Gastrocnemius medialis (tissue), 4 donors: ENCODE measurements around the gene PEX7.

Source experiments
- POLR2A ChIP-seq, 2 donors: fragments of 450-650 bp; IDR thresholded peaks; one replicate each; pipeline ENCODE4 v1.6.1; 2017; ENCODE audit warnings: antibody characterized with exemption in 2 of 2, mild to moderate bottlenecking in 2 of 2, moderate library complexity in 2 of 2
- TF ChIP-seq, protein P1 (sequence below), 5 experiments: fragments of 450-650 bp in 3 of 5; fragments of 200-600 bp in 2 of 5; sonication (generic) in 2 of 5; IDR thresholded peaks in 4 of 5; conservative IDR thresholded peaks in 1 of 5; 1 replicate in 4 of 5; 2 replicates in 1 of 5; pipeline ENCODE4 v1.5.1; 2016 to 2019; ENCODE audit warnings: antibody characterized with exemption in 5 of 5, mild to moderate bottlenecking in 3 of 5, moderate library complexity in 3 of 5

- TF ChIP-seq, protein P1, sequence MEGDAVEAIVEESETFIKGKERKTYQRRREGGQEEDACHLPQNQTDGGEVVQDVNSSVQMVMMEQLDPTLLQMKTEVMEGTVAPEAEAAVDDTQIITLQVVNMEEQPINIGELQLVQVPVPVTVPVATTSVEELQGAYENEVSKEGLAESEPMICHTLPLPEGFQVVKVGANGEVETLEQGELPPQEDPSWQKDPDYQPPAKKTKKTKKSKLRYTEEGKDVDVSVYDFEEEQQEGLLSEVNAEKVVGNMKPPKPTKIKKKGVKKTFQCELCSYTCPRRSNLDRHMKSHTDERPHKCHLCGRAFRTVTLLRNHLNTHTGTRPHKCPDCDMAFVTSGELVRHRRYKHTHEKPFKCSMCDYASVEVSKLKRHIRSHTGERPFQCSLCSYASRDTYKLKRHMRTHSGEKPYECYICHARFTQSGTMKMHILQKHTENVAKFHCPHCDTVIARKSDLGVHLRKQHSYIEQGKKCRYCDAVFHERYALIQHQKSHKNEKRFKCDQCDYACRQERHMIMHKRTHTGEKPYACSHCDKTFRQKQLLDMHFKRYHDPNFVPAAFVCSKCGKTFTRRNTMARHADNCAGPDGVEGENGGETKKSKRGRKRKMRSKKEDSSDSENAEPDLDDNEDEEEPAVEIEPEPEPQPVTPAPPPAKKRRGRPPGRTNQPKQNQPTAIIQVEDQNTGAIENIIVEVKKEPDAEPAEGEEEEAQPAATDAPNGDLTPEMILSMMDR (IDR thresholded peaks at IDR 0.05 in 4 of 5, conservative IDR thresholded peaks at IDR 0.05 in 1 of 5) = no peak
- TF ChIP-seq POLR2A (IDR thresholded peaks at IDR 0.05) = no peak
Observed at GRCh38 chr6:136923116-136923953, 100.9 kb downstream of the PEX7 start.
